ENCODE measurements around the gene WDHD1.

DNA sequence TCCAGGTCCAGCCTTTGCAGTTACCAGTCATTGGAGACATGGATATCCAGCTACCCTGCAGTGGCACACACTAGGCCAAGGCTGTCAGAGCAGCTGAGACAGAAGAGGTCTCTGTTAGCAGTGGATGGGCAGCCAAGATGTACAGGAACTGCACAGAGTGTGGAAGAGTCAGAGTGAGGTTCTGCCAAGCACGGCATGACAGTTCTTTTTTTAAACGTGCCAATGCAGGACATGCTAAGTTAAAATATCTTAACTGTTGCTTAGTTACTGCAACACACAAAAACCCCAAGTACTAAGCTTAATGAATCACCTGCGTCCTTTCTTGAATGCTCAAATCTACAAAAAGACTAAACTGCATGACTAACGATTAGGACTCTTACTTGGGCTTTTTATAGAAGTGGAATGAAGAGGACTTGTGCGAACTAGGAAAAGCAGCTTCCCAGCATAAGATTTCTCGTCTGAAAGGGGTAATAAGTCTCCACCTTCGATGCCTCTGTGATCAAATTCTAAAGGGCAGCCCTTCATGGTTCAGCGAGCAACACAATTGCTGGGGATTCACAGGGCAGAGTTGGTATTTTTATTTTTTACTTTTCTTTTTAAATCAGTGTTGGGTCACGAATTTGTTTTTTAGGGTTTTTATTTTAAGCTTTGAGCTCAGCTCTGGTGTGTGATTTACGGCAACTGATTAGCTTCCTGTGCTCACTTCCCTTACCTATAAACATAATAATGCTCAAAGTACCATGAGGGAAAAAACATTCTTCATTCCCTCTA lies 45.2 kb upstream of the WDHD1 start:
- TF ChIP-seq POLR2A (IDR thresholded peaks at IDR 0.05; ENCODE audit: control extremely low read depth in 1 of 2, low read depth in 2 of 2, low read length in 2 of 2) (no peak), JUND (IDR thresholded peaks at IDR 0.05; ENCODE audit: low read length) (no peak), HDAC2 (IDR thresholded peaks at IDR 0.05; ENCODE audit: borderline replicate concordance in 1 of 2, low read depth in 2 of 2, low read length in 2 of 2) (no peak), SP1 (IDR thresholded peaks at IDR 0.05; ENCODE audit: low read depth, low read length) (no peak), EP300 (IDR thresholded peaks at IDR 0.05; ENCODE audit: borderline replicate concordance in 1 of 2, low read depth in 2 of 2, low read length in 2 of 2) (no peak), NANOG (IDR thresholded peaks at IDR 0.05; ENCODE audit: insufficient read depth, low read depth, low read length, poor library complexity, severe bottlenecking) (no peak), GABPA (IDR thresholded peaks at IDR 0.05; ENCODE audit: borderline replicate concordance, insufficient read depth, low read length) (no peak), SIRT6 (IDR thresholded peaks at IDR 0.05; ENCODE audit: low read length) (no peak), YY1 (IDR thresholded peaks at IDR 0.05; ENCODE audit: low read depth, low read length) (no peak), EZH2 (IDR thresholded peaks at IDR 0.05; ENCODE audit: low read depth, low read length, severe bottlenecking) (no peak)
- TF ChIP-seq, protein P1, sequence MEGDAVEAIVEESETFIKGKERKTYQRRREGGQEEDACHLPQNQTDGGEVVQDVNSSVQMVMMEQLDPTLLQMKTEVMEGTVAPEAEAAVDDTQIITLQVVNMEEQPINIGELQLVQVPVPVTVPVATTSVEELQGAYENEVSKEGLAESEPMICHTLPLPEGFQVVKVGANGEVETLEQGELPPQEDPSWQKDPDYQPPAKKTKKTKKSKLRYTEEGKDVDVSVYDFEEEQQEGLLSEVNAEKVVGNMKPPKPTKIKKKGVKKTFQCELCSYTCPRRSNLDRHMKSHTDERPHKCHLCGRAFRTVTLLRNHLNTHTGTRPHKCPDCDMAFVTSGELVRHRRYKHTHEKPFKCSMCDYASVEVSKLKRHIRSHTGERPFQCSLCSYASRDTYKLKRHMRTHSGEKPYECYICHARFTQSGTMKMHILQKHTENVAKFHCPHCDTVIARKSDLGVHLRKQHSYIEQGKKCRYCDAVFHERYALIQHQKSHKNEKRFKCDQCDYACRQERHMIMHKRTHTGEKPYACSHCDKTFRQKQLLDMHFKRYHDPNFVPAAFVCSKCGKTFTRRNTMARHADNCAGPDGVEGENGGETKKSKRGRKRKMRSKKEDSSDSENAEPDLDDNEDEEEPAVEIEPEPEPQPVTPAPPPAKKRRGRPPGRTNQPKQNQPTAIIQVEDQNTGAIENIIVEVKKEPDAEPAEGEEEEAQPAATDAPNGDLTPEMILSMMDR (IDR thresholded peaks at IDR 0.05; ENCODE audit: control extremely low read depth in 1 of 3, insufficient read depth in 1 of 3, low read depth in 1 of 3, low read length in 3 of 3) = no peak
- TF ChIP-seq, protein P2, sequence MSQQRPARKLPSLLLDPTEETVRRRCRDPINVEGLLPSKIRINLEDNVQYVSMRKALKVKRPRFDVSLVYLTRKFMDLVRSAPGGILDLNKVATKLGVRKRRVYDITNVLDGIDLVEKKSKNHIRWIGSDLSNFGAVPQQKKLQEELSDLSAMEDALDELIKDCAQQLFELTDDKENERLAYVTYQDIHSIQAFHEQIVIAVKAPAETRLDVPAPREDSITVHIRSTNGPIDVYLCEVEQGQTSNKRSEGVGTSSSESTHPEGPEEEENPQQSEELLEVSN (IDR thresholded peaks at IDR 0.05) = no peak
- TF ChIP-seq, protein P3, sequence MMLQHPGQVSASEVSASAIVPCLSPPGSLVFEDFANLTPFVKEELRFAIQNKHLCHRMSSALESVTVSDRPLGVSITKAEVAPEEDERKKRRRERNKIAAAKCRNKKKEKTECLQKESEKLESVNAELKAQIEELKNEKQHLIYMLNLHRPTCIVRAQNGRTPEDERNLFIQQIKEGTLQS (IDR thresholded peaks at IDR 0.05; ENCODE audit: insufficient read depth, low read depth, low read length) = no peak

Data from H1 (cell line).